Tibial nerve (tissue), 4 donors: ENCODE results near the gene IER3.

Experiments
- CTCF ChIP-seq, 5 experiments: fragments of 200-600 bp in 3 of 5; fragments of 450-650 bp in 2 of 5; sonication (generic) in 3 of 5; IDR thresholded peaks; one replicate each; pipeline ENCODE4 v1.5.1; 2016 to 2019; ENCODE audit warnings: antibody characterized with exemption in 5 of 5, mild to moderate bottlenecking in 3 of 5, moderate library complexity in 2 of 5
- EP300 ChIP-seq, 2 donors: sonication (generic); formaldehyde crosslinking; IDR thresholded peaks; one replicate each; pipeline ENCODE4 v1.6.1; 2017; ENCODE audit warnings: antibody characterized with exemption in 2 of 2, mild to moderate bottlenecking in 1 of 2

- TF ChIP-seq EP300 (IDR thresholded peaks at IDR 0.05) (no peak), CTCF (IDR thresholded peaks at IDR 0.05) (no peak)
Observed at GRCh38 chr6:30700340-30700739, 44.0 kb downstream of the IER3 start.
